Stomach (tissue), 9 donors: ENCODE data around the gene UCP1. TPM values are rescaled to one million over a fixed set of nuclear protein-coding genes. Genes with fewer than 3 reads are reported as not detected.

Experiments
- DNase-seq, 2 donors: peaks; one replicate each; pipeline versions ENCODE4 v3.0.0 to v3.0.0-alpha.2; 2013 to 2019
- H3K27ac ChIP-seq, 5 donors: fragments of 200-600 bp in 4 of 5; sonication (generic) in 4 of 5; one replicate each; pipeline ENCODE4 v1.5.1; 2013 to 2019; ENCODE audit warnings: mild to moderate bottlenecking in 1 of 5, moderate library complexity in 1 of 5
- H3K27me3 ChIP-seq, 3 donors: fragments of 200-600 bp; sonication (generic); one replicate each; pipeline ENCODE4 v1.5.1; 2017 to 2019; ENCODE audit warnings: mixed run types in 1 of 3
- H3K36me3 ChIP-seq, 4 donors: fragments of 200-600 bp; sonication (generic); 1 replicate in 3 of 4; 2 replicates in 1 of 4; pipeline ENCODE4 v1.5.1; 2016 to 2019
- H3K4me1 ChIP-seq, 4 donors: fragments of 200-600 bp; sonication (generic); one replicate each; pipeline ENCODE4 v1.5.1; 2016 to 2019
- H3K4me3 ChIP-seq, 4 donors: fragments of 200-600 bp; sonication (generic) in 3 of 4; one replicate each; pipeline ENCODE4 v1.5.1; 2016 to 2019; ENCODE audit warnings: mild to moderate bottlenecking in 1 of 4
- H3K9me3 ChIP-seq, 4 donors: fragments of 200-600 bp; sonication (generic); one replicate each; pipeline ENCODE4 v1.5.1; 2016 to 2019
- CTCF ChIP-seq, 7 experiments: fragments of 450-650 bp in 4 of 7; fragments of 200-600 bp in 3 of 7; sonication (generic) in 3 of 7; IDR thresholded peaks; one replicate each; pipeline ENCODE4 v1.5.1; 2016 to 2019; ENCODE audit warnings: antibody characterized with exemption in 7 of 7, control low read depth in 2 of 7, mild to moderate bottlenecking in 1 of 7
- EP300 ChIP-seq: sonication (generic); formaldehyde crosslinking; IDR thresholded peaks from one replicate; pipeline ENCODE4 v1.6.1; 2017; ENCODE audit warnings: antibody characterized with exemption
- POLR2A ChIP-seq, 4 donors: fragments of 450-650 bp; IDR thresholded peaks; one replicate each; pipeline ENCODE4 v1.6.1; 2016; ENCODE audit warnings: antibody characterized with exemption in 4 of 4, control low read depth in 2 of 4, mild to moderate bottlenecking in 1 of 4, moderate library complexity in 1 of 4
- POLR2AphosphoS5 ChIP-seq, 3 donors: sonication (generic); formaldehyde crosslinking; IDR thresholded peaks; one replicate each; pipeline ENCODE4 v1.6.1; 2016; ENCODE audit warnings: antibody characterized with exemption in 3 of 3
- WGBS, 5 donors: extraction: QIAGEN DNeasy Blood & Tissue Kit in 3 of 5; methylation state at CpG; one replicate each; pipeline versions ENCODE4 v1.1.5 to v1.1.7; 2013 to 2018; 5-methylcytosine and 5-hydroxymethylcytosine counted together
- intact Hi-C: fragments of 100-400 bp; cut with DNase I; formaldehyde crosslinking; loops from one replicate; pipeline ENCODE4 v1.15.1; 2023; ENCODE audit warnings: low total_unique reads
- polyA plus RNA-seq, 3 donors: library from polyadenylated mRNA; stranded (reverse); fragments of 200-250 nt; gene quantifications; one replicate each; pipeline ENCODE4 v1.2.3, GENCODE V29; 2013
- total RNA-seq, 5 donors: library from RNA; depleted of rRNA; stranded (reverse); fragments of >200 nt; gene quantifications; one replicate each; pipeline versions ENCODE4 v1.1.0 to v1.2.3, GENCODE V29; 2014 to 2016
- donor health status: healthy with polysubstance abuse.
- donor health status: Bipolar disorder and iron deficiency.
- donor health status: healthy.

The UCP1 gene
- total and polyA plus RNA-seq, 8 donors = 0.37 TPM; not detected in 7

- 38 to 64% (median 49%) methylated on average over 1 of the region's 1 CpG for WGBS, 5 donors
- Histone ChIP-seq H3K9me3 (no peaks in the 10 kb centered on the region), H3K36me3 (no peaks in the 10 kb centered on the region), H3K27me3 (peaks cover 0 to 18% (median 4%) of the 10 kb centered on the region in 3 donors), H3K4me1 (peaks cover 0 to 1% (median under 1%) of the 10 kb centered on the region in 4 donors), H3K27ac (no peak overlapping the region), H3K4me3 (no peak overlapping the region)
- intact Hi-C loops = no loop called here
- TF ChIP-seq EP300 = no peak
- no peak for TF ChIP-seq POLR2AphosphoS5 (IDR thresholded peaks at IDR 0.05)
- TF ChIP-seq CTCF (IDR thresholded peaks at IDR 0.05) = no peak
- no peak for TF ChIP-seq POLR2A (IDR thresholded peaks at IDR 0.05)
- DNase-seq = no peak
Observed at GRCh38 chr4:140584439-140584838, 15.7 kb upstream of the UCP1 start.

- intact Hi-C loops = no loop called here
- no peaks in the 10 kb centered on the region for H3K36me3 ChIP-seq
- WGBS, 5 donors = 54 to 83% (median 66%) methylated on average over 3 of the region's 3 CpGs
- DNase-seq = no peak
- peaks cover 0 to 46% (median 17%) of the 10 kb centered on the region in 3 donors for H3K27me3 ChIP-seq
- no peak overlapping the region for H3K27ac ChIP-seq
- no peaks in the 10 kb centered on the region for H3K9me3 ChIP-seq
- no peak overlapping the region for H3K4me3 ChIP-seq
- peaks cover 0 to 6% (median 2%) of the 10 kb centered on the region in 4 donors for H3K4me1 ChIP-seq
- no peak for TF ChIP-seq POLR2AphosphoS5 (IDR thresholded peaks at IDR 0.05)
- TF ChIP-seq CTCF (IDR thresholded peaks at IDR 0.05) = no peak
- no peak for TF ChIP-seq EP300
- no peak for TF ChIP-seq POLR2A (IDR thresholded peaks at IDR 0.05)
Observed at GRCh38 chr4:140581078-140581477, 12.3 kb upstream of the UCP1 start.

DNA sequence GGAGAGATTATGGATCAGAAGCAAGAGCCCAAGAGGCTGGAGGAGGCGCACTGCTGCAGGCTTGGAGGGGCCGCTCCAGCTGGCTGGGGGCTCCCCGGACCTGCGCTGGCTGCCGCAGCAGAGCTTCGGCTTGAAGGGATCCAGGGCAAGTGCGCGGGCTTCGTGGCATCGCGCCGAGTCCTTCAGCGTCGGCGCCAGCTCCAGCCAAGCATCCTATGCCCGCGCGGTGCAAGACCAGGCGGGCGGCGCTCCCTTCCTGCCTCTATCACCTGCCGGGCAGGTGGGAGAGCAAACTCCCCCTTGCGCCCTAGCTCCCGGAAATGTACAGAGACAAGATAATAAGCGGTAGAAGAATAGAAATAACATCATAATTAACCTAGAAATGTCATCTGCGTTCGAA is 10.5 kb upstream of the UCP1 start:
- 11 to 28% (median 14%) methylated on average over 19 to 27 of the region's 27 CpGs for WGBS, 5 donors
- Histone ChIP-seq H3K36me3 (no peaks in the 10 kb centered on the region), H3K27me3 (peaks cover 0 to 56% (median 17%) of the 10 kb centered on the region in 3 donors), H3K4me1 (peaks cover 0 to 6% (median 2%) of the 10 kb centered on the region in 4 donors), H3K27ac (no peak overlapping the region), H3K4me3 (no peak overlapping the region), H3K9me3 (no peaks in the 10 kb centered on the region)
- intact Hi-C loops = no loop called here
- DNase-seq = peak in 1 of 2 donors; percentile 34
- TF ChIP-seq CTCF (IDR thresholded peaks at IDR 0.05) (no peak), POLR2AphosphoS5 (IDR thresholded peaks at IDR 0.05) (no peak), EP300 (no peak), POLR2A (IDR thresholded peaks at IDR 0.05) (no peak)

DNA sequence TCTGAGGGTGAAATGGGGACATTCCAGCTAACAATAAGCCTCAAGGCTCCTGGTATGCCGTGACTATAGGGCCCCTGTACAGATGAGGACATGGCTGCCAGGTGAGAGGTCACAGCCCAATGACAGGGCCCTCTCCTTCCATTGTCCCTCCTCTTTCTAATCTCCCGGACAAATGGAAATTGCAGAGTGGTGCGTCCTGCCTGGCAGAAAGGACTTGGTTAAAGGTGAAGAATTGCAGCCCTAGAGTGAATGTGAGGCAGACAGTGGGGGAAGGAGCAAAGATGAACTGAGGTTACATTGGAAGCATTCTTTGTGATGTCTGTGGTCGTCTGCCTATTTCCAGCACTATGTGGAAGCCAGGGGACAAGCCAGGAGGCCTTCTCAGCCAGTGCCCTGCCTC is 6.7 kb upstream of the UCP1 start:
- Histone ChIP-seq H3K9me3 (peaks cover 0 to 17% (median 14%) of the 10 kb centered on the region in 4 donors), H3K36me3 (no peaks in the 10 kb centered on the region), H3K27me3 (peaks cover 0 to 70% (median 26%) of the 10 kb centered on the region in 3 donors), H3K27ac (no peak overlapping the region), H3K4me3 (no peak overlapping the region), H3K4me1 (peaks cover 0 to 6% (median 2%) of the 10 kb centered on the region in 4 donors)
- TF ChIP-seq POLR2A (IDR thresholded peaks at IDR 0.05) (no peak), POLR2AphosphoS5 (IDR thresholded peaks at IDR 0.05) (no peak), EP300 (no peak), CTCF (IDR thresholded peaks at IDR 0.05) (no peak)
- intact Hi-C loops = no loop called here
- 56 to 63% (median 58%) methylated on average over 4 of the region's 4 CpGs for WGBS, 5 donors
- DNase-seq = no peak
